ENCODE data around the gene VNN1.
"Not testable (repeated sequence)": the region's sequence is repeated elsewhere in the genome, so short reads cannot be mapped to it uniquely, and the experiment has no call there.

Gene VNN1

DNA sequence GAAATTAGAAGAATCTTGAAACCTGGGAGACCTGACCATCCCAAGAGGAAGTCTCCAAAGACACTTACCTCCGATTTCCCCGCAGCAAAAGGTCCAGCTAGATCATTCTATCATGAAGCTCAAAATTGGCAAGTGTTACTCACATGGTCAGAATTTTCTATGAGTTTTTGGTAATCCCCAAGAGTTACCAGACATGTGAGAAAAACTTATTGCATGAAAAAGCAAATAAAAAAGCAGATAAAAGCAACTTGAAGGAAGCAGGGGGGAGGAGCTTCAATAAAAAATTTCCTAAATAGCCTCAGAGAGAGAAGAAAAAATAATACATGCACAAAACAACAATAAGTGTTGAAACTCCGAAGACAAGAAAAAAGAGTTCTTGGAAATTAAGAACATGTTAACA, 27.3 kb downstream of the VNN1 start:
- POLR2A ChIA-PET (ENCODE audit: low non-redundant PET): no interaction called here
- CTCF ChIA-PET: interaction anchor here (0.7 kb wide), 1 partner anchor 516 kb away, joined by 4 read pairs; no protein-coding TSS in a partner anchor
- no peak for DNase-seq (ENCODE audit: low spot score)
- H3K27ac ChIP-seq: no peak overlapping the region
- no peak for TF ChIP-seq CTCF (conservative IDR thresholded peaks at IDR 0.05; ENCODE audit: low read depth)

DNA sequence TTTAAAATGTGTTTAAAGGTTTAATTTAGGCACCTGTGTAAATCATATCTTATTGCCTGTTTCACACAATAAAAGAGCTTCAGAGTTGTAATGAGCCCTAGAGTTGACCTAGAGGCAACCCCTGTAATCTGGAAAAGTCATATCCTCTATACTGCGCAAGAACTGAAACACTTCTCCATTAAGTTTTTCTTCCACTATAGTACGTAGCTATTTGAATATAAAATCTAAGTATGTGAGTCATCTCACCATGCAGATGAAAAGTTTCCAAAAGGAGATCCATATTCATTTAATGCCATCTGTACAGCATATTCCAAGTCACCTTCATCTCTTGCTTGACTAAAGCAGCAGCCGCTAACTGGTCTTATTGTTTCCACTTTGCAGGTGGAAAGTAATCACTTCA, 28.8 kb downstream of the VNN1 start:
- no peak overlapping the region for H3K27ac ChIP-seq
- POLR2A ChIA-PET (ENCODE audit: low non-redundant PET): no interaction called here
- no peak for TF ChIP-seq CTCF (conservative IDR thresholded peaks at IDR 0.05; ENCODE audit: low read depth)
- CTCF ChIA-PET: no interaction called here
- DNase-seq (ENCODE audit: low spot score): no peak

GRCh38 chr6:132684272-132684671, 29.6 kb downstream of the VNN1 start:
- ChIA-PET CTCF (no interaction called here), POLR2A (ENCODE audit: low non-redundant PET) (no interaction called here)
- no peak overlapping the region for H3K27ac ChIP-seq
- no peak for TF ChIP-seq CTCF (conservative IDR thresholded peaks at IDR 0.05; ENCODE audit: low read depth)
- DNase-seq (ENCODE audit: low spot score): no peak

DNA sequence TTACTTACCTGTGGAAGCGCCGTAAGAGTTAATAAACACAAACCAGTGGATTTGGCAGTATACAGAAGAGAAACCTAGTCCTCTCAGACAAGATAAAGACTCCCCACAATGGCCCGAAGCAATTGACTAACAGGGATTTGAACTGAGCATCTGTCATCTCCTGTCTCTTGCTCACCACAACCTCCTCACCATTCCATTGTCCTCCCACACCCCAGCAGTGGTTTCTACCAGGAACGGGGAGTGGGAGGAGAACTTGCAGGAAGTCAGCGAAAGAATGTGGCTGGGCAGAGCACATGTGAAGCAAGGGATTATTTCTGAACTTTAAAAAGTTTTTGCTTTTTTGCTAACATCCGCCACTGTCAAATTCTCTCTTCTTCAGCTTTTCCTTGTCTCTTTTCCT, 30.3 kb downstream of the VNN1 start:
- CTCF ChIA-PET: interaction anchor here (0.6 kb wide), 1 partner anchor 13 kb away, joined by 7 read pairs; no protein-coding TSS in a partner anchor
- no peak for TF ChIP-seq CTCF (conservative IDR thresholded peaks at IDR 0.05; ENCODE audit: low read depth)

GRCh38 chr6:132679094-132679493, 34.8 kb downstream of the VNN1 start:
- H3K27ac ChIP-seq; CTCF ChIA-PET; POLR2A ChIA-PET (ENCODE audit: low non-redundant PET); DNase-seq (ENCODE audit: low spot score): not testable (repeated sequence)

More for the DNA sequence above, 30.3 kb downstream of the VNN1 start:
- H3K27ac ChIP-seq: no peak overlapping the region
- POLR2A ChIA-PET (ENCODE audit: low non-redundant PET): no interaction called here
- DNase-seq (ENCODE audit: low spot score): peak; percentile 14

GRCh38 chr6:132675749-132676148, 38.1 kb downstream of the VNN1 start:
- ChIA-PET POLR2A (ENCODE audit: low non-redundant PET) (no interaction called here), CTCF (interaction anchor here (0.7 kb wide), 1 partner anchor 1394 kb away, joined by 3 read pairs; no protein-coding TSS in a partner anchor)
- no peak overlapping the region for H3K27ac ChIP-seq
- no peak for TF ChIP-seq CTCF (conservative IDR thresholded peaks at IDR 0.05; ENCODE audit: low read depth)
- no peak for DNase-seq (ENCODE audit: low spot score)

DNA sequence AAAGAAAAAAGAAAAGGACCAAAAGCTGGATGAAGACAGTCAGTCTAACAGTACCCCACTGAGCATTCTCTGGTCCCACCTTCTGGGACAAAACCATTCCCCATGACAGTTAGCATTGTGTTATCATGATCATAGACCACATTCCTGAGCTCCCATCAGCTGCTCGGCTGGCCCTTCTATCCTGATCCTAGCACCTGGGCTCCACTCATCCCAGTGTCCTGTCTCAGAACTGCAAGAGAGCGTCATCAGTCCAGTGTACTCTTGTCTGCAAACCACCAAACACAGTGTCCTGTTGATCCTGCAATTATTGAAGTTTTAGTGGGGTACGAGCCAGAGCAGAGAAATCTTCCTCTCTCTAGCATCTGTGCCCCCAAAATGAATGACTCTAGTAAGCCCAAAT, 38.9 kb downstream of the VNN1 start:
- ChIA-PET POLR2A (ENCODE audit: low non-redundant PET) (no interaction called here), CTCF (interaction anchor here (0.6 to 0.7 kb wide), 2 partner anchors 1152 to 1393 kb away, joined by 3 to 4 read pairs; no protein-coding TSS in a partner anchor)
- H3K27ac ChIP-seq: no peak overlapping the region
- TF ChIP-seq CTCF (conservative IDR thresholded peaks at IDR 0.05; ENCODE audit: low read depth): no peak
- DNase-seq (ENCODE audit: low spot score): no peak

Measured in RWPE1 (cell line).